PC-3 (cell line): ENCODE measurements around the gene PDE9A. TPM values are rescaled to one million over a fixed set of nuclear protein-coding genes. Genes with fewer than 3 reads are reported as not detected.

Source experiments
- ATAC-seq: fragments of 200-7000 bp; cut with Tn5 transposase; 2 replicates; pipeline ENCODE4 v1.9.1; 2020; ENCODE audit warnings: mild to moderate bottlenecking, moderate library complexity
- BruUV-seq: library from RNA; stranded (reverse); fragments of 400-500 nt; replicated peaks from 2 replicates; lab custom pipeline; 2021; lab: Mats Ljungman, UMichigan
- CTCF ChIA-PET: fragments of 300-600 bp; sonication (Branson Sonifier 250); formaldehyde crosslinking; loops from one replicate; lab custom pipeline; 2022; ENCODE audit warnings: antibody characterized with exemption; lab: Charles Lee
- POLR2A ChIA-PET: fragments of 300-600 bp; sonication (Branson Sonifier 250); formaldehyde crosslinking; loops from one replicate; lab custom pipeline; 2022; ENCODE audit warnings: antibody characterized with exemption; ENCODE audit not compliant: unreplicated experiment; lab: Charles Lee
- DNase-seq: peaks from one replicate; pipeline ENCODE4 v3.0.0-alpha.2; 2015
- H2AFZ ChIP-seq: fragments of 300-600 bp; sonication (generic); 2 replicates; pipeline ENCODE4 v1.6.0; 2016; ENCODE audit warnings: antibody characterized with exemption, low read length
- H3F3A ChIP-seq: fragments of 300-600 bp; sonication (generic); one replicate; pipeline ENCODE4 v1.6.0; 2017; ENCODE audit warnings: antibody characterized with exemption, low read length, control low read depth, mild to moderate bottlenecking; ENCODE audit not compliant: unreplicated experiment
- H3K27ac ChIP-seq: fragments of 300-600 bp; sonication (generic); 2 replicates; pipeline ENCODE4 v1.5.1; 2016; ENCODE audit warnings: mild to moderate bottlenecking, low read length
- H3K27me3 ChIP-seq: fragments of 300-600 bp; sonication (generic); 2 replicates; pipeline ENCODE4 v1.6.1; 2016; ENCODE audit warnings: low read length, mixed read lengths
- H3K36me3 ChIP-seq: fragments of 300-600 bp; sonication (generic); 2 replicates; pipeline ENCODE4 v1.6.1; 2016; ENCODE audit warnings: low read depth, mixed run types, low read length, mixed read lengths
- H3K4me1 ChIP-seq: fragments of 300-600 bp; sonication (generic); 2 replicates; pipeline ENCODE4 v1.5.1; 2016; ENCODE audit warnings: low read length; ENCODE audit not compliant: insufficient read depth
- H3K4me2 ChIP-seq: fragments of 300-600 bp; sonication (generic); 2 replicates; pipeline ENCODE4 v1.6.0; 2016; ENCODE audit warnings: low read length
- H3K4me3 ChIP-seq: fragments of 300-600 bp; sonication (generic); 2 replicates; pipeline ENCODE4 v1.5.1; 2016; ENCODE audit warnings: mild to moderate bottlenecking, low read length, mixed read lengths
- H3K79me2 ChIP-seq: fragments of 300-600 bp; sonication (generic); 2 replicates; pipeline ENCODE4 v1.6.1; 2017; ENCODE audit warnings: low read length, mixed read lengths
- H3K9ac ChIP-seq: fragments of 300-600 bp; sonication (generic); 2 replicates; pipeline ENCODE4 v1.6.0; 2016; ENCODE audit warnings: mild to moderate bottlenecking, low read length
- H3K9me2 ChIP-seq: fragments of 300-600 bp; sonication (generic); replicated peaks from 2 replicates; pipeline ENCODE4 v1.6.1; 2016; ENCODE audit warnings: mixed run types, low read length, mixed read lengths
- H3K9me3 ChIP-seq: fragments of 300-600 bp; sonication (generic); 2 replicates; pipeline ENCODE4 v1.6.1; 2016; ENCODE audit warnings: low read length, mixed read lengths
- H4K20me1 ChIP-seq: fragments of 300-600 bp; sonication (generic); 2 replicates; pipeline ENCODE4 v1.6.1; 2016; ENCODE audit warnings: low read length, mixed read lengths
- CTCF ChIP-seq: fragments of 300-600 bp; sonication (generic); conservative IDR thresholded peaks from 2 replicates; pipeline ENCODE4 v1.5.1; 2017; ENCODE audit warnings: antibody characterized with exemption, low read depth, mild to moderate bottlenecking, low read length
- EZH2 ChIP-seq: fragments of 300-600 bp; sonication (generic); IDR thresholded peaks from one replicate; pipeline ENCODE4 v1.6.1; 2017; ENCODE audit warnings: antibody characterized with exemption, mild to moderate bottlenecking, low read length; ENCODE audit not compliant: unreplicated experiment
- EZH2phosphoT487 ChIP-seq: fragments of 300-600 bp; sonication (generic); IDR thresholded peaks from 2 replicates; pipeline ENCODE4 v1.6.1; 2018; ENCODE audit warnings: mild to moderate bottlenecking, antibody characterized with exemption, low read length, borderline replicate concordance
- intact Hi-C: fragments of 100-400 bp; cut with micrococcal nuclease; formaldehyde crosslinking; loops from 2 replicates; pipeline ENCODE4 v1.9.0; 2023
- total RNA-seq: library from RNA; depleted of rRNA; stranded (reverse); fragments of >200 nt; gene quantifications from 2 replicates; pipeline ENCODE4 v1.2.3, GENCODE V29; 2014

Gene PDE9A
- total RNA-seq, 1 experiment from 2014 or later, result 0.33 TPM

DNA sequence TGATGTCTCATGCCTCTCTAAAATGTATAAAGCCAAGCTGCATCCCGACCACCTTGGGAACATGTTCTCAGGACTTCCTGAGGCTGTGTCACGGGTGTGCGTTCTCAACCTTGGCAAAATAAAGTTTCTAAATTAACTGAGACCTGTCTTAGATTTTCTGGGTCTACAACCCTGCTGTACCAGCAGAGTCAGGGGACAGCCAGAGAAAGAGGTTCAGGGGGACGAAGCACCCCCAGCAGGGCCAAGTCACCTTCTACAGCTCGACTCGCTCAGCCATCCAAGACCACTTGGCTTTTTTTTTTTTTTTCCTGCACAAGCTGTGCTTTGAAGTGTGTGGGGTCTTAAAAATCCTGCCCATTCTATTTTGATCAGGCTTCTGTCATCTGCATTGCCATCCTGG is 28.5 kb upstream of the PDE9A start:
- Histone ChIP-seq H3K79me2 (no peaks in the 10 kb centered on the region), H4K20me1 (no peaks in the 10 kb centered on the region), H2AFZ (no peak overlapping the region), H3K9ac (no peak overlapping the region), H3K27ac (no peak overlapping the region), H3K36me3 (no peaks in the 10 kb centered on the region), H3K9me2 (no peaks in the 10 kb centered on the region), H3K27me3 (peaks cover 65% of the 10 kb centered on the region), H3K4me1 (no peaks in the 10 kb centered on the region), H3F3A (no peaks in the 10 kb centered on the region), H3K9me3 (no peaks in the 10 kb centered on the region), H3K4me3 (no peak overlapping the region), H3K4me2 (no peak overlapping the region)
- intact Hi-C loops, result no loop called here
- no TSS peak for BruUV-seq
- ATAC-seq (no peak), DNase-seq (no peak)
- TF ChIP-seq EZH2 (no peak), EZH2phosphoT487 (no peak), CTCF (no peak)
- CTCF ChIA-PET, result no interaction called here
- POLR2A ChIA-PET, result no interaction called here

DNA sequence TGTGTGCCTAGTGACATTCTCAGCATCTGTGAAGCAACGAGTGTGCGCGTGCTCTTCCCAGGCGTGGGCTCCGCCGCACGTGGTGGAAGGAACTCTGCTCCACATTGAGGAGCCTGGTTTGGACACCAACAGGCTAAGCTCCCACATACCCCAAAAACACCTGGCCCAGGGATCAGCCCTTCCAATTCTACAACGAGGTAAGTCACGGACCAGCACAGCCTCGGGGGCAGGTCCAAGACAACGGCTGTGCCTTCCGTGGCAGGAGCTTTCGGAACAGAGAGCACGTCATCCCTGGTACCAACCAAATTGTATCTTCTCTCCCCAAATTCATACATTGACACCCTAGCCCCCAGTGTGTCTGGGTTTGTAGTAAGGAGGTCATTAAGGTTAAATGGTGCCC is 27.2 kb upstream of the PDE9A start:
- no peaks in the 10 kb centered on the region for H3K9me2 ChIP-seq
- CTCF ChIA-PET, result no interaction called here
- POLR2A ChIA-PET, result no interaction called here

More for the DNA sequence above, 27.2 kb upstream of the PDE9A start:
- Histone ChIP-seq H3K36me3 (no peaks in the 10 kb centered on the region), H3K9me3 (no peaks in the 10 kb centered on the region), H3K9ac (no peak overlapping the region), H3K4me3 (no peak overlapping the region), H3F3A (no peaks in the 10 kb centered on the region), H2AFZ (no peak overlapping the region), H3K27me3 (peaks cover 62% of the 10 kb centered on the region), H3K79me2 (no peaks in the 10 kb centered on the region), H3K4me2 (no peak overlapping the region), H3K27ac (no peak overlapping the region), H4K20me1 (no peaks in the 10 kb centered on the region), H3K4me1 (no peaks in the 10 kb centered on the region)
- no TSS peak for BruUV-seq
- DNase-seq (no peak), ATAC-seq (no peak)
- intact Hi-C loops, result no loop called here
- no peak for TF ChIP-seq EZH2
- no peak for TF ChIP-seq CTCF
- TF ChIP-seq EZH2phosphoT487, result no peak
